Cardiac muscle cell (in vitro differentiated cells and primary cell): ENCODE data around the gene OR52A5. TPM values are rescaled to one million over a fixed set of nuclear protein-coding genes. Genes with fewer than 3 reads are reported as not detected.

Experiments used
- DNase-seq, 2 donors: peaks; one replicate each; pipeline versions ENCODE4 v3.0.0 to v3.0.0-alpha.2; 2010 to 2017; ENCODE audit warnings: low read depth in 1 of 2, low spot score in 1 of 2
- H3K27ac ChIP-seq: fragments of 200-600 bp; sonication (generic); 2 replicates; pipeline ENCODE4 v1.5.1; 2016
- H3K27me3 ChIP-seq: fragments of 200-600 bp; sonication (generic); 2 replicates; pipeline ENCODE4 v1.6.0; 2016; ENCODE audit warnings: control low read depth
- H3K36me3 ChIP-seq: fragments of 200-600 bp; sonication (generic); 2 replicates; pipeline ENCODE4 v1.5.1; 2016; ENCODE audit warnings: control low read depth
- H3K4me1 ChIP-seq: fragments of 200-600 bp; sonication (generic); 2 replicates; pipeline ENCODE4 v1.8.1; 2017; ENCODE audit warnings: low read depth, mild to moderate bottlenecking, mixed run types
- H3K4me3 ChIP-seq: fragments of 200-600 bp; sonication (generic); 2 replicates; pipeline ENCODE4 v1.5.1; 2016; ENCODE audit warnings: mild to moderate bottlenecking
- H3K9me3 ChIP-seq: fragments of 200-600 bp; sonication (generic); 2 replicates; pipeline ENCODE4 v1.5.1; 2017; ENCODE audit warnings: low read depth, mild to moderate bottlenecking, control low read depth
- CTCF ChIP-seq: IDR thresholded peaks from 2 replicates; pipeline ENCODE4 v1.5.1; 2012; ENCODE audit warnings: low read depth, mild to moderate bottlenecking, low read length
- polyA plus RNA-seq: library from polyadenylated mRNA; unstranded; fragments of >200 nt; fragmentation: Nextera tagmentation; extraction: Ambion mirVana; gene quantifications from 2 replicates; pipeline ENCODE4 v1.2.1, GENCODE V29; 2016
- total RNA-seq: library from RNA; depleted of rRNA; stranded (reverse); fragments of >200 nt; gene quantifications from 2 replicates; pipeline ENCODE4 v1.2.3, GENCODE V29; 2016

Gene OR52A5
- total and polyA plus RNA-seq, 2 experiments from 2014 or later = not detected

DNA sequence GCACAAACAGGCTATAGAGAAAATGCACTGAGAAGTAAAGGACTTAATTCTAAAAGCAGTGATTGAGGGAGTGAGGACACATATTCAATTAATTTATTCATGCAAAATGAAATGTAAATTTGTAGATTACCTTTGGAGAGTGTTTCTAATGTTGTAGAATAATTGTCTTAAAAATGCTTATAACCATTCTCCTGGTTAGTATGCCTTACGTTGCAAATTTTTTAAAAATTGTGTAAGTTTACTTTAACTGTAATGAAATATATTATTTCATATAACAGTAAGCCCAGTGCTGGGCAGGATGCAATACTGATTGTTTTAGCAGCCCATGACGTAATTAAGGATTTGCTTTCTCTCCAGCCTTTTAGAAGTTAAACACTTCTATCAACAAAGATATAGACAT lies 42.1 kb downstream of the OR52A5 start:
- H3K4me3 ChIP-seq = no peak overlapping the region
- H3K36me3 ChIP-seq = no peaks in the 10 kb centered on the region
- H3K27me3 ChIP-seq = no peaks in the 10 kb centered on the region
- no peaks in the 10 kb centered on the region for H3K4me1 ChIP-seq
- no peaks in the 10 kb centered on the region for H3K9me3 ChIP-seq
- no peak for TF ChIP-seq CTCF
- H3K27ac ChIP-seq = no peak overlapping the region
- no peak for DNase-seq

DNA sequence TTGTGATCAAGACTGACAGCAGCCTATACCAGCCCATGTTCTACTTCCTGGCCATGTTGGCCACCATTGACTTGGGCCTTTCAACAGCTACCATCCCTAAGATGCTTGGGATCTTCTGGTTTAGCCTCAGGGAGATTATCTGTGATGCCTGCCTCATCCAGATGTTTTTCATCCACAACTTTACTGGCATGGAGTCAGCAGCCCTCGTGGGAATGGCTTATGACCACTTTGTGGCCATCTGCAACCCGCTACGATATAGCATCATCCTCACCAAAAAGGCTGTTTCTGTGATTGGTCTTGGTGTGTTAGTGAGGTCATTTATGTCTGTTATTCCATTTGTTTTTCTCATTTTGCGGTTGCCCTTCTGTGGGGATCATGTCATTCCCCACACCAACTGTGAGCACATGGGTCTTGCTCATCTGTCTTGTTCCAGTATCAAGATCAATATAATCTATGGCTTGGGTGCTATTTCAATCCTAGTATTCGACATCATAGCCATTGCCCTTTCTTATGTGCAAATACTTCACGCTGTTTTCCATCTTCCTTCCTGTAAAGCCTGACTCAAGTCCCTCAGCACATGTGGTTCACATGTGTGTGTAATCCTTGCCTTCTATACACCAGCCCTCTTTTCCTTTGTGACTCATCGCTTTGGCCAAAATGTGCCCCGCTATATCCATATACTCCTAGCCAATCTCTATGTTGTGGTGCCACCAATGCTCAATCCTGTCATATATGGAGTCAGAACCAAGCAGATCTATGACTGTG lies 45.2 kb downstream of the OR52A5 start:
- no peak for TF ChIP-seq CTCF
- H3K27ac ChIP-seq = no peak overlapping the region
- no peaks in the 10 kb centered on the region for H3K4me1 ChIP-seq
- H3K27me3 ChIP-seq = no peaks in the 10 kb centered on the region
- H3K36me3 ChIP-seq = no peaks in the 10 kb centered on the region
- H3K9me3 ChIP-seq = no peaks in the 10 kb centered on the region
- no peak overlapping the region for H3K4me3 ChIP-seq
- DNase-seq = no peak

DNA sequence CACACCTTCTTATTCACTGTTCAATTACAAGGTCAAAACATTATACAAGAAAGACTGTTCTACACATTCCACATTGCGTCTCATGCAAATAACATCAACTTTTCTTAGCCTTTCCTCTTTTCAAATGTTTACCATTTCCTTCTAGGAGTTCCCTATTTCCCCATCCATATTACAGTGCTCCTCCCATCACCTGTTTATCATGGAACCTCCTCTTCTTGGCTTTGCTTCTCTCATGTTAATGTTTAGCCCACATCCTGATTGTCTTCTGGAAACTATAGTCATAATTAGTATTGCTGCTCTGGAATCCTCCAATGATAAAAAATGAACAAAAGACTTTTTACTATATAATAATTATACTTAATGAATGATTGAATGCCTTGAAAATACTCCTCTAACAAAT lies 47.5 kb downstream of the OR52A5 start:
- no peak for TF ChIP-seq CTCF

DNA sequence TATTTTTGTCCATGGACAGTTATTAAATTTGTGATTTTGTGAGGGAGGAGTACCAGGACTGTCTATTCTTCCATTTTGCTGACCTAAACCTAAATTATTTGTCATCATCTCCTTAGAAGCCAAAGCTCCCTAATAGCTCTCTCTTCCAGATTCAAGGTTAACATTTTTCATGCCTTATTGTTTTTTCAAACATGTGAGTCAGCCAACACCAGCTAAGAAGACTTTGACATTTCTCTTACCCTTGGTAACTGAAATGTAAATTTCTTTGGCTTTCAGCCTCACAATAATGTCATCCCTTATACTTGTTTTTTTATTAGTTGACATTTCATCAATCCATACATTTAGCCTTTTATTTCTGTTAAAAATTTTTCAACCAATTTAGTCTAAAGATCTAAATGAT lies 49.6 kb downstream of the OR52A5 start:
- DNase-seq = no peak
- Histone ChIP-seq H3K9me3 (no peaks in the 10 kb centered on the region), H3K4me1 (no peaks in the 10 kb centered on the region), H3K36me3 (no peaks in the 10 kb centered on the region), H3K27me3 (no peaks in the 10 kb centered on the region), H3K4me3 (no peak overlapping the region), H3K27ac (no peak overlapping the region)
- no peak for TF ChIP-seq CTCF

More for the DNA sequence above, 47.5 kb downstream of the OR52A5 start:
- Histone ChIP-seq H3K9me3 (no peaks in the 10 kb centered on the region), H3K4me1 (no peaks in the 10 kb centered on the region), H3K27me3 (no peaks in the 10 kb centered on the region), H3K36me3 (no peaks in the 10 kb centered on the region), H3K4me3 (no peak overlapping the region), H3K27ac (no peak overlapping the region)
- no peak for DNase-seq

GRCh38 chr11:5083602-5084001 lies 54.6 kb downstream of the OR52A5 start:
- Histone ChIP-seq H3K27me3 (no peaks in the 10 kb centered on the region), H3K27ac (no peak overlapping the region), H3K36me3 (no peaks in the 10 kb centered on the region), H3K4me3 (no peak overlapping the region), H3K4me1 (no peaks in the 10 kb centered on the region), H3K9me3 (no peaks in the 10 kb centered on the region)
- DNase-seq = no peak
- TF ChIP-seq CTCF = no peak
